Activated T-helper 2 cell treated with anti-CD3 and anti-CD28 coated beads, Interferon-gamma antibody, Interleukin-2, Interleukin-4, amounts not matched to agents 10 μg/mL and 5 μg/mL and 100 μg/mL, durations not matched to agents 14 hours and 24 hours and 36 hours (primary cell): ENCODE measurements around the gene AMER3. TPM values are rescaled to one million over a fixed set of nuclear protein-coding genes. Genes with fewer than 3 reads are reported as not detected.

ENCODE experiments used
- total RNA-seq: library from RNA; stranded (reverse); gene quantifications from 2 replicates; pipeline ENCODE4 v1.2.3, GENCODE V29; 2022

AMER3 gene
- total RNA-seq, 1 donor from 2014 or later: not detected

Other genes with a start within 250 kb of the AMER3 start
- not detected in 2 replicates for gene POTEI, start 246.2 kb upstream of the AMER3 start, total RNA-seq
- not detected in 2 replicates for gene CFC1B, start 234.3 kb upstream of the AMER3 start, total RNA-seq
- not detected in 2 replicates for gene CFC1, start 156.0 kb upstream of the AMER3 start, total RNA-seq
- gene POTEJ, start 144.1 kb upstream of the AMER3 start, total RNA-seq: not detected in 2 replicates
- not detected in 2 replicates for gene GPR148, start 26.5 kb upstream of the AMER3 start, total RNA-seq
- 0.11 and 0.30 TPM in 2 replicates for gene ARHGEF4, start 81.4 kb downstream of the AMER3 start, total RNA-seq